A549 (cell line): ENCODE results near the gene MMP26.

ENCODE experiments used
- CTCF ChIP-seq: fragments of >200 bp; sonication (Bioruptor Twin); formaldehyde crosslinking; IDR thresholded peaks from 3 replicates; pipeline ENCODE4 v1.5.1; 2016
- HDAC2 ChIP-seq: fragments of 200-600 bp; sonication (generic); IDR thresholded peaks from 2 replicates; pipeline ENCODE4 v1.6.1; 2016
- HOXA7 ChIP-seq: fragments of 250-450 bp; sonication (Bioruptor Pico); IDR thresholded peaks from 2 replicates; pipeline ENCODE4 v1.5.0; 2020; ENCODE audit warnings: mild to moderate bottlenecking, moderate library complexity
- NPAS2 ChIP-seq: fragments of 250-450 bp; sonication (Bioruptor Pico); IDR thresholded peaks from 2 replicates; pipeline ENCODE4 v1.8.0; 2022; ENCODE audit warnings: mild to moderate bottlenecking, moderate library complexity, borderline replicate concordance
- POLR2A ChIP-seq: IDR thresholded peaks from 2 replicates; pipeline ENCODE4 v1.6.1; 2012; ENCODE audit warnings: mild to moderate bottlenecking, low read length
- RCOR1 ChIP-seq: fragments of 150-350 bp; IDR thresholded peaks from 2 replicates; pipeline ENCODE4 v1.6.1; 2014; ENCODE audit warnings: antibody characterized with exemption, low read length, low read depth
- USF2 ChIP-seq: fragments of 450-650 bp; IDR thresholded peaks from 2 replicates; pipeline ENCODE4 v1.6.1; 2014; ENCODE audit warnings: antibody characterized with exemption
- ZC3H11A ChIP-seq: fragments of 450-650 bp; IDR thresholded peaks from 2 replicates; pipeline ENCODE4 v1.6.1; 2014; ENCODE audit warnings: antibody characterized with exemption, mild to moderate bottlenecking
- TF ChIP-seq, protein P1 (sequence below): IDR thresholded peaks from 2 replicates; pipeline ENCODE4 v1.6.1; 2012
- TF ChIP-seq, protein P2 (sequence below): fragments of 250-450 bp; sonication (Bioruptor Pico); IDR thresholded peaks from 2 replicates; pipeline ENCODE4 v1.5.0; 2021; ENCODE audit warnings: mild to moderate bottlenecking, moderate library complexity, borderline replicate concordance
- TF ChIP-seq, protein P3 (sequence below): fragments of 200-600 bp; sonication (generic); IDR thresholded peaks from 2 replicates; pipeline ENCODE4 v1.6.1; 2016; ENCODE audit warnings: antibody characterized with exemption, mild to moderate bottlenecking, moderate library complexity

- TF ChIP-seq, protein P1, sequence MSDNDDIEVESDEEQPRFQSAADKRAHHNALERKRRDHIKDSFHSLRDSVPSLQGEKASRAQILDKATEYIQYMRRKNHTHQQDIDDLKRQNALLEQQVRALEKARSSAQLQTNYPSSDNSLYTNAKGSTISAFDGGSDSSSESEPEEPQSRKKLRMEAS, result no peak
- TF ChIP-seq CTCF (no peak), USF2 (no peak), HDAC2 (no peak), ZC3H11A (no peak), POLR2A (no peak), HOXA7 (CRISPR knock-in tag) (no peak), NPAS2 (CRISPR knock-in tag) (no peak), RCOR1 (no peak)
- TF ChIP-seq, protein P2, sequence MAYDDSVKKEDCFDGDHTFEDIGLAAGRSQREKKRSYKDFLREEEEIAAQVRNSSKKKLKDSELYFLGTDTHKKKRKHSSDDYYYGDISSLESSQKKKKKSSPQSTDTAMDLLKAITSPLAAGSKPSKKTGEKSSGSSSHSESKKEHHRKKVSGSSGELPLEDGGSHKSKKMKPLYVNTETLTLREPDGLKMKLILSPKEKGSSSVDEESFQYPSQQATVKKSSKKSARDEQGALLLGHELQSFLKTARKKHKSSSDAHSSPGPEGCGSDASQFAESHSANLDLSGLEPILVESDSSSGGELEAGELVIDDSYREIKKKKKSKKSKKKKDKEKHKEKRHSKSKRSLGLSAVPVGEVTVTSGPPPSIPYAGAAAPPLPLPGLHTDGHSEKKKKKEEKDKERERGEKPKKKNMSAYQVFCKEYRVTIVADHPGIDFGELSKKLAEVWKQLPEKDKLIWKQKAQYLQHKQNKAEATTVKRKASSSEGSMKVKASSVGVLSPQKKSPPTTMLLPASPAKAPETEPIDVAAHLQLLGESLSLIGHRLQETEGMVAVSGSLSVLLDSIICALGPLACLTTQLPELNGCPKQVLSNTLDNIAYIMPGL, result no peak
- TF ChIP-seq, protein P3, sequence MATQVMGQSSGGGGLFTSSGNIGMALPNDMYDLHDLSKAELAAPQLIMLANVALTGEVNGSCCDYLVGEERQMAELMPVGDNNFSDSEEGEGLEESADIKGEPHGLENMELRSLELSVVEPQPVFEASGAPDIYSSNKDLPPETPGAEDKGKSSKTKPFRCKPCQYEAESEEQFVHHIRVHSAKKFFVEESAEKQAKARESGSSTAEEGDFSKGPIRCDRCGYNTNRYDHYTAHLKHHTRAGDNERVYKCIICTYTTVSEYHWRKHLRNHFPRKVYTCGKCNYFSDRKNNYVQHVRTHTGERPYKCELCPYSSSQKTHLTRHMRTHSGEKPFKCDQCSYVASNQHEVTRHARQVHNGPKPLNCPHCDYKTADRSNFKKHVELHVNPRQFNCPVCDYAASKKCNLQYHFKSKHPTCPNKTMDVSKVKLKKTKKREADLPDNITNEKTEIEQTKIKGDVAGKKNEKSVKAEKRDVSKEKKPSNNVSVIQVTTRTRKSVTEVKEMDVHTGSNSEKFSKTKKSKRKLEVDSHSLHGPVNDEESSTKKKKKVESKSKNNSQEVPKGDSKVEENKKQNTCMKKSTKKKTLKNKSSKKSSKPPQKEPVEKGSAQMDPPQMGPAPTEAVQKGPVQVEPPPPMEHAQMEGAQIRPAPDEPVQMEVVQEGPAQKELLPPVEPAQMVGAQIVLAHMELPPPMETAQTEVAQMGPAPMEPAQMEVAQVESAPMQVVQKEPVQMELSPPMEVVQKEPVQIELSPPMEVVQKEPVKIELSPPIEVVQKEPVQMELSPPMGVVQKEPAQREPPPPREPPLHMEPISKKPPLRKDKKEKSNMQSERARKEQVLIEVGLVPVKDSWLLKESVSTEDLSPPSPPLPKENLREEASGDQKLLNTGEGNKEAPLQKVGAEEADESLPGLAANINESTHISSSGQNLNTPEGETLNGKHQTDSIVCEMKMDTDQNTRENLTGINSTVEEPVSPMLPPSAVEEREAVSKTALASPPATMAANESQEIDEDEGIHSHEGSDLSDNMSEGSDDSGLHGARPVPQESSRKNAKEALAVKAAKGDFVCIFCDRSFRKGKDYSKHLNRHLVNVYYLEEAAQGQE, result no peak
Measured at GRCh38 chr11:4682623-4683419, 21.8 kb upstream of the MMP26 start.
